MM.1S (cell line): ENCODE data around the gene PRKCA.

Experiments used
- DNase-seq: peaks from one replicate; pipeline ENCODE4 v3.0.0-alpha.2; 2015
- H2AFZ ChIP-seq: fragments of 300-600 bp; sonication (generic); 2 replicates; pipeline ENCODE4 v1.6.0; 2016; ENCODE audit warnings: antibody characterized with exemption, low read length
- H3F3A ChIP-seq: fragments of 300-600 bp; sonication (generic); 2 replicates; pipeline ENCODE4 v1.6.1; 2016; ENCODE audit warnings: mild to moderate bottlenecking, antibody characterized with exemption, low read length, moderate library complexity, mixed read lengths; ENCODE audit not compliant: insufficient read depth
- H3K27ac ChIP-seq: fragments of 300-600 bp; sonication (generic); 2 replicates; pipeline ENCODE4 v1.5.1; 2016; ENCODE audit warnings: mild to moderate bottlenecking, low read length
- H3K27me3 ChIP-seq: fragments of 300-600 bp; sonication (generic); replicated peaks from 2 replicates; pipeline ENCODE4 v1.6.0; 2016; ENCODE audit warnings: low read length; ENCODE audit not compliant: insufficient read depth
- H3K36me3 ChIP-seq: fragments of 300-600 bp; sonication (generic); replicated peaks from 2 replicates; pipeline ENCODE4 v1.6.1; 2016; ENCODE audit warnings: mild to moderate bottlenecking, low read length, mixed read lengths; ENCODE audit not compliant: insufficient read depth
- H3K4me1 ChIP-seq: fragments of 300-600 bp; sonication (generic); 2 replicates; pipeline ENCODE4 v1.6.1; 2016; ENCODE audit warnings: low read length, mixed read lengths
- H3K4me2 ChIP-seq: fragments of 300-600 bp; sonication (generic); 2 replicates; pipeline ENCODE4 v1.6.0; 2016; ENCODE audit warnings: low read depth, low read length
- H3K4me3 ChIP-seq: fragments of 300-600 bp; sonication (generic); 2 replicates; pipeline ENCODE4 v1.5.1; 2016; ENCODE audit warnings: low read length, mixed read lengths
- H3K79me2 ChIP-seq: fragments of 300-600 bp; sonication (generic); 2 replicates; pipeline ENCODE4 v1.6.1; 2016; ENCODE audit warnings: mixed run types, low read length, mixed read lengths
- H3K9ac ChIP-seq: fragments of 300-600 bp; sonication (generic); 2 replicates; pipeline ENCODE4 v1.6.1; 2016; ENCODE audit warnings: low read length, mixed read lengths
- H3K9me2 ChIP-seq: fragments of 300-600 bp; sonication (generic); replicated peaks from 2 replicates; pipeline ENCODE4 v1.6.1; 2016; ENCODE audit warnings: mild to moderate bottlenecking, low read length, mixed read lengths; ENCODE audit not compliant: insufficient read depth
- H3K9me3 ChIP-seq: fragments of 300-600 bp; sonication (generic); replicated peaks from 2 replicates; pipeline ENCODE4 v1.6.1; 2016; ENCODE audit warnings: mild to moderate bottlenecking, low read length, mixed read lengths; ENCODE audit not compliant: insufficient read depth
- H4K20me1 ChIP-seq: fragments of 300-600 bp; sonication (generic); 2 replicates; pipeline ENCODE4 v1.6.1; 2016; ENCODE audit warnings: mild to moderate bottlenecking, low read length, moderate library complexity, mixed read lengths; ENCODE audit not compliant: insufficient read depth
- EZH2 ChIP-seq: fragments of 300-600 bp; sonication (generic); optimal IDR thresholded peaks from 2 replicates; pipeline ENCODE3; 2017; ENCODE audit warnings: low read depth, mild to moderate bottlenecking, antibody characterized with exemption, low read length, mixed read lengths
- EZH2phosphoT487 ChIP-seq: fragments of 300-600 bp; sonication (generic); IDR thresholded peaks from 2 replicates; pipeline ENCODE4 v1.6.1; 2018; ENCODE audit warnings: antibody characterized with exemption, low read length
- TF ChIP-seq, protein P1 (sequence below): fragments of 300-600 bp; sonication (generic); IDR thresholded peaks from 2 replicates; pipeline ENCODE4 v1.5.1; 2016; ENCODE audit warnings: antibody characterized with exemption, low read length, mixed read lengths

The PRKCA gene

DNA sequence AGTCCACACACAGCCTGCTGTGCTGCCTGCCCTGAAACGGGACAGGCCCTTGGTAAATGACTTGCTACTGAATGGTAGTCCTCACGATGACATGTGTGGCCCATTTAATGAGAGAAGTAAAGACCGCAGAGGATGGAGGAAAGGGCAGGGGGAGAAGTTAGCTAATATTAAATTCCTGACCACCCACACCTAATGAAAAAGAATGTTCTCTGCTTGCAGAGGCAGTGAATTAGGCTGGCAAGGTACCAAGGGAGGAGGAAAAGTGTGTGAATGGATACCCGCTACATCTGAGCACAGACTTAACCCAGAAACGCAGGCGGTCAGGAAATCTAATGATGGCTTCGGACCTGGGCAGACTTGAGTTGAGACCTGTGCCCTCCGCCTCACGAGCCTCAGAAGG lies 141.2 kb downstream of the PRKCA start:
- Histone ChIP-seq H3K4me3 (no peak overlapping the region), H3F3A (peaks cover 24% of the 10 kb centered on the region), H3K4me1 (peaks cover 54% of the 10 kb centered on the region), H3K9me3 (no peaks in the 10 kb centered on the region), H3K4me2 (no peak overlapping the region), H4K20me1 (no peaks in the 10 kb centered on the region), H3K9me2 (no peaks in the 10 kb centered on the region), H2AFZ (no peak overlapping the region), H3K9ac (no peak overlapping the region), H3K36me3 (no peaks in the 10 kb centered on the region), H3K27ac (no peak overlapping the region), H3K79me2 (peaks cover 43% of the 10 kb centered on the region), H3K27me3 (no peaks in the 10 kb centered on the region)
- no peak for DNase-seq
- TF ChIP-seq, protein P1, sequence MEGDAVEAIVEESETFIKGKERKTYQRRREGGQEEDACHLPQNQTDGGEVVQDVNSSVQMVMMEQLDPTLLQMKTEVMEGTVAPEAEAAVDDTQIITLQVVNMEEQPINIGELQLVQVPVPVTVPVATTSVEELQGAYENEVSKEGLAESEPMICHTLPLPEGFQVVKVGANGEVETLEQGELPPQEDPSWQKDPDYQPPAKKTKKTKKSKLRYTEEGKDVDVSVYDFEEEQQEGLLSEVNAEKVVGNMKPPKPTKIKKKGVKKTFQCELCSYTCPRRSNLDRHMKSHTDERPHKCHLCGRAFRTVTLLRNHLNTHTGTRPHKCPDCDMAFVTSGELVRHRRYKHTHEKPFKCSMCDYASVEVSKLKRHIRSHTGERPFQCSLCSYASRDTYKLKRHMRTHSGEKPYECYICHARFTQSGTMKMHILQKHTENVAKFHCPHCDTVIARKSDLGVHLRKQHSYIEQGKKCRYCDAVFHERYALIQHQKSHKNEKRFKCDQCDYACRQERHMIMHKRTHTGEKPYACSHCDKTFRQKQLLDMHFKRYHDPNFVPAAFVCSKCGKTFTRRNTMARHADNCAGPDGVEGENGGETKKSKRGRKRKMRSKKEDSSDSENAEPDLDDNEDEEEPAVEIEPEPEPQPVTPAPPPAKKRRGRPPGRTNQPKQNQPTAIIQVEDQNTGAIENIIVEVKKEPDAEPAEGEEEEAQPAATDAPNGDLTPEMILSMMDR: no peak
- no peak for TF ChIP-seq EZH2
- TF ChIP-seq EZH2phosphoT487: no peak

DNA sequence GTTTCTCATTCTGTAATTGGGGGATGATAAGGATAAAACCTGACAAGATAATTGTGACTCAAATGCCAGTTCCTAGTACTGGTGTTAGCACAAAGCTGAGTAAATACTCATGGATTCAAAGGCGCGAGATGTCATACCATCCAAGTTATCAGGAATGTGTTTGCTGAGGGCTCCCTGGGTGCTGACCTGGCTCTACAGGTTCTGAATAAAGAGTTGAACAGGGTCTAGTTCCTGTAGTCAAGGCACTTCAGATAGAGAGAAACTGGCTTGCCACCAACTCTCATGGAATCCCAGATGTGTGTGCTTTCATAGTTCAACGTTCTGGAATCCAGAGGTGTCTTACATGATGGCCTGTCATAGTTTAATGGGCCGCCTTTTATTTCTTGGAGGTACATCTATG lies 141.6 kb downstream of the PRKCA start:
- Histone ChIP-seq H3K4me2 (no peak overlapping the region), H3K9ac (no peak overlapping the region), H3K79me2 (peaks cover 43% of the 10 kb centered on the region)

DNA sequence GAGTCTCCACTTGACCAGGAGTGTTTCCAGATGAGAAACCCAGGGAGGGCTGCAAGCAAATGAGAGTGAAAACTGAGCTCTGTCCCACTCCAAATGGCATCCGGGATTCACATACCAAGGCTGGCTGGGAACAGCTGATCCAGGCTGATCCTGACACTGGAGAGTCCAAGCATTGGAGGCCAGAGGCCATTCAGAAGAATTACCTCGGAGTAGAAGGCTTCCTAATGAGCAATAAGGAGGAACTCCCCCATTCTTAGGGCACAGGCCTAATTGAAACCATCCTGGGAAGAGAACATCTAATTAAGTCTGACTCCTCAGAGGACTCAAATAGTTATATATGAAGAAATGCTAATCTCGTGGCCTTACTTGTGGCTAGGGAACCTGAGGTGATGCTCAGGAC lies 142.8 kb downstream of the PRKCA start:
- Histone ChIP-seq H3K4me2 (no peak overlapping the region), H3K4me3 (no peak overlapping the region), H2AFZ (no peak overlapping the region), H3K79me2 (peaks cover 34% of the 10 kb centered on the region), H3K9ac (no peak overlapping the region), H4K20me1 (no peaks in the 10 kb centered on the region), H3K4me1 (peaks cover 41% of the 10 kb centered on the region), H3K27ac (no peak overlapping the region), H3F3A (peaks cover 17% of the 10 kb centered on the region), H3K36me3 (no peaks in the 10 kb centered on the region), H3K27me3 (no peaks in the 10 kb centered on the region), H3K9me2 (no peaks in the 10 kb centered on the region), H3K9me3 (no peaks in the 10 kb centered on the region)
- TF ChIP-seq EZH2phosphoT487 (no peak), EZH2 (no peak)
- TF ChIP-seq, protein P1: no peak
- DNase-seq: no peak

More for the DNA sequence above, 141.6 kb downstream of the PRKCA start:
- Histone ChIP-seq H3K9me2 (no peaks in the 10 kb centered on the region), H3K36me3 (no peaks in the 10 kb centered on the region), H3F3A (peaks cover 22% of the 10 kb centered on the region), H3K27me3 (no peaks in the 10 kb centered on the region), H3K27ac (no peak overlapping the region), H3K9me3 (no peaks in the 10 kb centered on the region), H4K20me1 (no peaks in the 10 kb centered on the region), H2AFZ (no peak overlapping the region), H3K4me1 (peaks cover 51% of the 10 kb centered on the region), H3K4me3 (no peak overlapping the region)
- TF ChIP-seq, protein P1: no peak
- TF ChIP-seq EZH2phosphoT487 (no peak), EZH2 (no peak)
- no peak for DNase-seq
